ENCODE results near the gene SEPHS1. TPM values are rescaled to one million over a fixed set of nuclear protein-coding genes. Genes with fewer than 3 reads are reported as not detected.
"Not testable (repeated sequence)": the region's sequence is repeated elsewhere in the genome, so short reads cannot be mapped to it uniquely, and the experiment has no call there.

The SEPHS1 gene
- total RNA-seq, 1 experiment from 2014 or later = 77.1 TPM

GRCh38 chr10:13330980-13331379 is 17.1 kb downstream of the SEPHS1 start:
- not testable (repeated sequence) for H3K27me3 ChIP-seq (replicated peaks); H3K9me3 ChIP-seq (replicated peaks); H3K4me3 ChIP-seq; DNase-seq (ENCODE audit: low read depth in 1 of 2, low spot score in 2 of 2); H3K4me1 ChIP-seq (replicated peaks); H3K27ac ChIP-seq
- H3K36me3 ChIP-seq = peaks cover 85% of the 10 kb centered on the region

DNA sequence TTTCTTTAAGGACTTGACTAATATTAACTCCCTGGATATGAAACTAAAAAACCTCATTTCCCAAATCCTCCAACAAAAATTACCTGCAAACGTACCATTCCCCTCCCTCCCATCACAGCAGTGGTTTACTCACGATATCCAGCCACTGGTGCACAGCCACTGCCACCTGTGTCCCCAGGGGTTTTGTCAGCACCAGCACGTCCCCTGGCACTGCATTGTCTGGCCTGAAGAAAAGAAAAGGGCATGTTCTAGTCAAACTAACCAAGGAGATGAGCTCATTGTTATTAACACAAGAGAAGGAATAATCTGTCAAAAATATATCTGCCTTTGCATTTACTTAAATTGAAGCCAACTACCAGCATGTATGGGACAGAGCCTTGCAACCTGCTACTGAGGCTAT is 18.5 kb downstream of the SEPHS1 start:
- Histone ChIP-seq H3K9me3 (replicated peaks) (no peaks in the 10 kb centered on the region), H3K4me1 (replicated peaks) (no peaks in the 10 kb centered on the region), H3K27ac (no peak overlapping the region), H3K27me3 (replicated peaks) (no peaks in the 10 kb centered on the region), H3K36me3 (peaks cover 86% of the 10 kb centered on the region), H3K4me3 (no peak overlapping the region)
- no peak for DNase-seq (ENCODE audit: low read depth in 1 of 2, low spot score in 2 of 2)

DNA sequence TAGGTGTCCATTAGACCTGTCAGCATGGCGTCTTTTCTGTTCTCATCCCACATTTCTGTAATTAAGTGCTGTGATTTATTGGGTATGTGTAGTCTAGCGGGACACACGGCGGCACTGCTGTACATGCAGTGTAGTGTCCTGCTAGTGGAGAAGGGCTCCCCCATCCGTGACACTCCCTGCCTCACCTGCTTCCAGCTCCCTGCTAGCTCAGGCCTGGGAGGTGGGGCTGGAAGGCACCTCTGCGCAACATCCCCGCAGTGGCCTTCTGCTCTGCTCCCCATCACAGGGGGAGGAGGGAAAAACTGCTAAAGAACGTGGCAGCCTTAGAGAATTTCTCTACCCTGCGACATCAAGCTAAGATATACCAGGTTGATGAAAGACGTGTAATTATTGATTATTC is 19.5 kb downstream of the SEPHS1 start:
- H3K9me3 ChIP-seq (replicated peaks) = no peaks in the 10 kb centered on the region
- no peak overlapping the region for H3K27ac ChIP-seq
- no peak for DNase-seq (ENCODE audit: low read depth in 1 of 2, low spot score in 2 of 2)
- H3K27me3 ChIP-seq (replicated peaks) = no peaks in the 10 kb centered on the region
- H3K4me1 ChIP-seq (replicated peaks) = no peaks in the 10 kb centered on the region
- peaks cover 87% of the 10 kb centered on the region for H3K36me3 ChIP-seq
- no peak overlapping the region for H3K4me3 ChIP-seq

DNA sequence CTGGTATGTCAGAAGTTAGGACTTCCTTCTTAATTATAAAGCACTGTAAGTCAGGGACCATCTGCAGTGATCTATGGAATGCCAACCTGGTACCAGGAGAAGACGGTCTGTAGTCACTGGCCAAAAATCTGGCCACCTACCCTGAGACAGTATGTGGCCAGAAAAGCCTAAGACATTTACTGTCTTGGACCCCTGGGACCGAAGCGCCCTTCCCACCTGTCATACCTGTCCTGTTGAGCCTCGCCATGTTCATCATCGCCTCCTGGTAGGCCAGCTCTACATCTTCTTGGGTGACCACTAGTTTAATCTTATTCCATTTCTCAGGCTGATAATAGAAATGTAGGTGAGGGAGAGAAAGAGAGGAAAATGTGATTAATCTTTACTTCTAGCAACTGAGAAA is 20.0 kb downstream of the SEPHS1 start:
- Histone ChIP-seq H3K36me3 (peaks cover 87% of the 10 kb centered on the region), H3K27me3 (replicated peaks) (no peaks in the 10 kb centered on the region), H3K4me1 (replicated peaks) (no peaks in the 10 kb centered on the region), H3K9me3 (replicated peaks) (no peaks in the 10 kb centered on the region), H3K4me3 (no peak overlapping the region), H3K27ac (no peak overlapping the region)
- DNase-seq (ENCODE audit: low read depth in 1 of 2, low spot score in 2 of 2) = no peak

DNA sequence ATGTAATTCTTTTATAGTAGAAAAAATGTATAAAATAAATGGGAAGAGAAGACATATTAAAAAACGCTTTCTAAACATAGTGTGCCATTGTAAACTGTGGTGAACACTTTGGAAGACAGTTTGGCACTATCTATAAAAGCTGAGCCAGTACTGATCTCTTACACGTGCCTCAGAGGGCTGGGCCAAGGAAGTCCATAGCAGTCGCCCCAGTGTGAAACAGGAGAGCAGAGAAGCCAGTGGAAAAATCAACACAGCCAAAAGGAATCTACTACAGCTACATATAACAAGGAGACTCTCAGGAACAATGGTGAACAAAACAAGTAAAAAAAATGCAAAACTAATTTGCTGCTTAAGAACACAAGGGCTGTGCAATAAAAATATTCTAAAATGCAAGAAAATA is 20.6 kb downstream of the SEPHS1 start:
- H3K4me3 ChIP-seq = no peak overlapping the region
- no peak for DNase-seq (ENCODE audit: low read depth in 1 of 2, low spot score in 2 of 2)
- H3K27ac ChIP-seq = no peak overlapping the region
- H3K4me1 ChIP-seq (replicated peaks) = no peaks in the 10 kb centered on the region
- no peaks in the 10 kb centered on the region for H3K27me3 ChIP-seq (replicated peaks)
- peaks cover 90% of the 10 kb centered on the region for H3K36me3 ChIP-seq
- no peaks in the 10 kb centered on the region for H3K9me3 ChIP-seq (replicated peaks)

- DNase-seq (ENCODE audit: low read depth in 1 of 2, low spot score in 2 of 2) = no peak
- H3K4me3 ChIP-seq = no peak overlapping the region
- no peaks in the 10 kb centered on the region for H3K27me3 ChIP-seq (replicated peaks)
Measured at GRCh38 chr10:13322615-13323148, 25.4 kb downstream of the SEPHS1 start.

GRCh38 chr10:13321576-13321975 is 26.5 kb downstream of the SEPHS1 start:
- H3K4me1 ChIP-seq (replicated peaks) = no peaks in the 10 kb centered on the region
- peaks cover 67% of the 10 kb centered on the region for H3K36me3 ChIP-seq
- no peaks in the 10 kb centered on the region for H3K9me3 ChIP-seq (replicated peaks)
- no peak overlapping the region for H3K27ac ChIP-seq
- no peak overlapping the region for H3K4me3 ChIP-seq
- no peak for DNase-seq (ENCODE audit: low read depth in 1 of 2, low spot score in 2 of 2)
- no peaks in the 10 kb centered on the region for H3K27me3 ChIP-seq (replicated peaks)

More at GRCh38 chr10:13322615-13323148, 25.4 kb downstream of the SEPHS1 start:
- H3K9me3 ChIP-seq (replicated peaks) = no peaks in the 10 kb centered on the region
- no peaks in the 10 kb centered on the region for H3K4me1 ChIP-seq (replicated peaks)
- H3K27ac ChIP-seq = no peak overlapping the region
- peaks cover 76% of the 10 kb centered on the region for H3K36me3 ChIP-seq

- Histone ChIP-seq H3K4me3 (no peak overlapping the region), H3K36me3 (peaks cover 47% of the 10 kb centered on the region), H3K27ac (no peak overlapping the region), H3K9me3 (replicated peaks) (no peaks in the 10 kb centered on the region), H3K4me1 (replicated peaks) (no peaks in the 10 kb centered on the region), H3K27me3 (replicated peaks) (no peaks in the 10 kb centered on the region)
- DNase-seq (ENCODE audit: low read depth in 1 of 2, low spot score in 2 of 2) = no peak
Measured at GRCh38 chr10:13319166-13319565, 28.9 kb downstream of the SEPHS1 start.

DNA sequence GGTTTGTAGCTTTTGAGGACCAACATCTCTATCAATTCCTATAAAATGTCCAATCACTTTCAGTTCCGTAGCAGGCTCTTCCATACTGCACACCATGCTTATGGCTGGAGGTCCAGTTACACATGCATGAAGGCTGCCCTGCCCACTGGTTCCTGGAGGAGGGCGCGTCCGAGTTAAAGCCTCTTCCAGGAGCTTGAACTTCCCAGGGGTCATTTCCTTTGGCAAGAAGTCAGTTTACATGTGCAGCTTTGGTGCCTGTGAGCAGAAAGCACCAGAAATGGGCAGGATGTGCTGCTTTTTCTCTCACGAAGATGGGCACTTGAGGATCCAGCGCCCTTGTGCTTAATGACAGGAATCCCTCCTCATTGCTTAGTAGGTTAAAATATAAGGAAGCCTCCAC is 30.6 kb downstream of the SEPHS1 start:
- DNase-seq (ENCODE audit: low read depth in 1 of 2, low spot score in 2 of 2) = no peak
- H3K9me3 ChIP-seq (replicated peaks) = no peaks in the 10 kb centered on the region
- no peaks in the 10 kb centered on the region for H3K4me1 ChIP-seq (replicated peaks)
- peaks cover 33% of the 10 kb centered on the region for H3K36me3 ChIP-seq
- H3K27ac ChIP-seq = no peak overlapping the region
- H3K27me3 ChIP-seq (replicated peaks) = no peaks in the 10 kb centered on the region
- no peak overlapping the region for H3K4me3 ChIP-seq

- DNase-seq (ENCODE audit: low read depth in 1 of 2, low spot score in 2 of 2) = no peak
- Histone ChIP-seq H3K4me3 (no peak overlapping the region), H3K27ac (no peak overlapping the region), H3K36me3 (peaks cover 28% of the 10 kb centered on the region), H3K4me1 (replicated peaks) (no peaks in the 10 kb centered on the region), H3K9me3 (replicated peaks) (no peaks in the 10 kb centered on the region), H3K27me3 (replicated peaks) (no peaks in the 10 kb centered on the region)
Measured at GRCh38 chr10:13316635-13317311, 31.3 kb downstream of the SEPHS1 start.

- Histone ChIP-seq H3K36me3 (peaks cover 14% of the 10 kb centered on the region), H3K27ac (no peak overlapping the region), H3K4me1 (replicated peaks) (no peaks in the 10 kb centered on the region), H3K27me3 (replicated peaks) (no peaks in the 10 kb centered on the region), H3K9me3 (replicated peaks) (no peaks in the 10 kb centered on the region), H3K4me3 (no peak overlapping the region)
- DNase-seq (ENCODE audit: low read depth in 1 of 2, low spot score in 2 of 2) = no peak
Measured at GRCh38 chr10:13315361-13315760, 32.7 kb downstream of the SEPHS1 start.

DNA sequence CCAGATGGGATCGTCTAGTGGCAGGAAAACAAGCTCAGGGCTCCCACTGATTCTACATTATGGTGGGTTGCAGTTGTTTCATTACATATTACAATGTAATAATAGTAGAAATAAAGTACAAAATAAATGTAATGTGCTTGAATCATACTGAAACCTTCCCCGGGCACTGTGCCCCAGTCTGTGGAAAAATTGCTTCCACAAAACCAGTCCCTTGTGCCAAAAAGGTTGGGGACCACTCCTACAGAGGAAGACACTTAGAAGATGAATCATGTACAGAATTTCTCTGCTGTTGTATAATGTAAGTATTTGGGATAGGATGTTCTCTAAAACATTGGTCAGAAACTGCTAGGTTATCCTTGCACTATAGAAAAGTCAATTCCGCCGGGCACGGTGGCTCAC is 36.9 kb downstream of the SEPHS1 start:
- Histone ChIP-seq H3K4me1 (replicated peaks) (no peaks in the 10 kb centered on the region), H3K9me3 (replicated peaks) (no peaks in the 10 kb centered on the region), H3K27me3 (replicated peaks) (no peaks in the 10 kb centered on the region), H3K4me3 (no peak overlapping the region), H3K27ac (no peak overlapping the region), H3K36me3 (no peaks in the 10 kb centered on the region)
- no peak for DNase-seq (ENCODE audit: low read depth in 1 of 2, low spot score in 2 of 2)

DNA sequence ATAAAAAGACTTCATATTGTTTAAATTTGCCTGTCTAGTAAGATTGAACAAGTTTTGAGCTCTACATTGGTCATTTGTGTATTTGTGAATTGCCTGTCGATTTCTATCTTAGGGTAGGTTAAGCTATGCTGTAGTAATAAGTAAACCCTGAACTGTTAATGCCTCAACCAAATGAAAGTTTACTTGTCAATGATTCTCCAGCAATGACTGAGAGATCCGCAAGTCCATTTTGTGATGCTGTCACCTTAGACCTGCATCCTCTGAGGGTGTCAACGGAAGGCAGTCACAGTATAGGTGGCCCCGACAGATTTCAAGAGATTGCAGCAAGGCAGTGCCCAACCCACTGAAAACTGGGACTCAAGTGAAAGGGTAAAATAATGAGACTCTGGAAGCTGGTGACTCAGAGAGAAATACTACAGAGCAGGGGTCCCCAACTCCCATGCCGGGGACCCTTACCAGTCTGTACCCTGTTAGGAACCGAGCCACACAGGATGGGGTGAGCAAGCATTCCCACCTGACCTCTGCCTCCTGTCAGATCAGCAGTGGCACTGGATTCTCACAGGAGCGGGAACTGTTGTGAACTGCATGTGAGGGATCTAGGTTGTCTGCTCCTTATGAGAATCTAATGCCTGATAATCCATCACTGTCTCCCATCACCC is 37.4 kb downstream of the SEPHS1 start:
- H3K27me3 ChIP-seq (replicated peaks) = no peaks in the 10 kb centered on the region
- no peak overlapping the region for H3K27ac ChIP-seq
- no peaks in the 10 kb centered on the region for H3K36me3 ChIP-seq
- H3K4me3 ChIP-seq = no peak overlapping the region
- no peak for DNase-seq (ENCODE audit: low read depth in 1 of 2, low spot score in 2 of 2)
- no peaks in the 10 kb centered on the region for H3K4me1 ChIP-seq (replicated peaks)
- H3K9me3 ChIP-seq (replicated peaks) = no peaks in the 10 kb centered on the region

DNA sequence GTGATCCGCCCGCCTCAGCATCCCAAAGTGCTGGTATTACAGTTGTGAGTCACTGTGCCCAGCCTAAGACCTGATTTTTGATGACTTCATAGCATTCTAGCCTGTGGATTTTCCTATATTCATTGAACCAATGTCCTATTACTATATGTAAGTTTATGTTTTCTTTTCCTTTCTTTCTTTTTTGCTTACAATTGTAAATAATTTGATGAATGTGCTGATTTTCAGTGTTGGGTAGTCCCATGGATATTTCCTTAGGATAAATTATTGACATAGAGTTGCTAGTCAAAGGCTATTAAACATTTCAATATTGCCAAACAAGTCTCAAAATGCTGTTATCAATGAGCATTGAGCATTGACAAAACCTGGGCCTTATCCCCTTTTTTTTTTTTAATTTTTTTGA is 38.3 kb downstream of the SEPHS1 start:
- no peaks in the 10 kb centered on the region for H3K36me3 ChIP-seq
- DNase-seq (ENCODE audit: low read depth in 1 of 2, low spot score in 2 of 2) = no peak
- no peaks in the 10 kb centered on the region for H3K27me3 ChIP-seq (replicated peaks)
- H3K4me3 ChIP-seq = no peak overlapping the region
- H3K27ac ChIP-seq = no peak overlapping the region
- no peaks in the 10 kb centered on the region for H3K4me1 ChIP-seq (replicated peaks)
- no peaks in the 10 kb centered on the region for H3K9me3 ChIP-seq (replicated peaks)
